Stimulated activated CD4-positive, alpha-beta T cell treated with anti-CD3 and anti-CD28 coated beads, Interleukin-4, amount 100 ng/mL, for 24 hours (primary cell): ENCODE results near the gene IKZF1.
A peak's percentile ranks its signal among the peaks of the same experiment; 100 is the strongest.

Experiments
- DNase-seq: peaks from one replicate; pipeline ENCODE4 v3.0.0-alpha.2; 2020

The IKZF1 gene

DNA sequence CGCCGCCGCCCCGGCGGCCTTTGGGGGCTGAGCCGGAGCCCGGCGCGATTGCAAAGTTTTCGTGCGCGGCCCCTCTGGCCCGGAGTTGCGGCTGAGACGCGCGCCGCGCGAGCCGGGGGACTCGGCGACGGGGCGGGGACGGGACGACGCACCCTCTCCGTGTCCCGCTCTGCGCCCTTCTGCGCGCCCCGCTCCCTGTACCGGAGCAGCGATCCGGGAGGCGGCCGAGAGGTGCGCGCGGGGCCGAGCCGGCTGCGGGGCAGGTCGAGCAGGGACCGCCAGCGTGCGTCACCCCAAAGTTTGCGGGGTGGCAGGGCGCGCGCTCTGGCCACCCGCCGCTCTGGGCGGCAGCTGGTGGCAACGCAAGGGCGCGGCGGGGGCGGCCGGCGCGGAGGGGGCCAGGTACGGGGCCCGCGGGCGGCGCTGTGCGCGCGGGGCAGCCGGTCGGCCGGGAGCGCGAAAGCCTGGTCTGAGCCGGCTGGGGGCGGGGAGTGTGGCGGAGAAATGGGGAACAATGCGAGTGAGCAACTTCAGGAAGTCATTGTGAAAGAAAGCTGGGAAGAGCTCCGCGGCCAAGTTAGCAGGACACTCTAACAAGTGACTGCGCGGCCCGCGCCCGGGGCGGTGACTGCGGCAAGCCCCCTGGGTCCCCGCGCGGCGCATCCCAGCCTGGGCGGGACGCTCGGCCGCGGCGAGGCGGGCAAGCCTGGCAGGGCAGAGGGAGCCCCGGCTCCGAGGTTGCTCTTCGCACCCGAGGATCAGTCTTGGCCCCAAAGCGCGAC, at the start of gene IKZF1:
IKZF1 (plus strand) TSS at position 588 of the 782 bp plus-strand sequence. CDS start 14,346 bp downstream, outside the sequence.
- peak; percentile 71 for DNase-seq

DNA sequence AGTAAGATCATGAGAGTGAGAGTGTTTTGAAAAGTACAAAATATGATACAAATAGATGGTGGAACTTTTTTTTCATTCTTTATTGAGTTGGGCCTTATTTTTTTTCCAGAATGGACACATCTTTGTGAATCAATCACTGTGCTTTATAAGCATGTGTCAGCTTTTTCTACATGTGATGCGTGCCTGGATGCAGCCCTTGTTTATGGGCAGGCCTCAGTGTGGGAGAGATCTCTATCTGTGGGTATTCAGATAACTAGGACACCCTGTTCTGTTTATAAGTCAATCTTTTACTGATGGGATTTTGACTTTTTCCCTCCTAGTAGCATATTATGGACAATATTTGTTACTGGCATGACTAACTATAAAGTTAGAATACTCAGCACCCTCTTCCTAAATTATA, 42.9 kb upstream of the IKZF1 start:
- DNase-seq: no peak

DNA sequence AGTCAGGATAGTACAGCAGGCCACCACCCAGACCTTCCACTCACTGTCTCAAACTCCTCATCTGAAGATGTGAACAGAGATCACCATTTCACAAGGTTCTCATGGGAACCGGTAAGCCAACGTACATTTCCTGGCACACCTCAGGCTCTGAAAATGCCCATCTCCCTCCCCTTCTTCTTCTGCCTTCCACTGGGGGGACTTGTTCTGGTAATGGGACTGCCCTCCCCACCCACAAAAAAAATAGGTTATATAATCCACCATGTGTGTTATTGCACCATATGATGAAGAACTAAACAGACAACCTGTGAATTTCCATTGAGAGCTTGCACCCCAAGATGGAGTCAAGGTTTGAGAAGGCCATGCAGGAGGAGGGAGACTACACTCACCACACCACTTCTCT, 42.1 kb upstream of the IKZF1 start:
- no peak for DNase-seq

GRCh38 chr7:50262916-50263690, 41.4 kb upstream of the IKZF1 start:
- no peak for DNase-seq

- peak; percentile 72 for DNase-seq
These were observed 39.6 kb upstream of the IKZF1 start for GRCh38 chr7:50264908-50265307.

DNA sequence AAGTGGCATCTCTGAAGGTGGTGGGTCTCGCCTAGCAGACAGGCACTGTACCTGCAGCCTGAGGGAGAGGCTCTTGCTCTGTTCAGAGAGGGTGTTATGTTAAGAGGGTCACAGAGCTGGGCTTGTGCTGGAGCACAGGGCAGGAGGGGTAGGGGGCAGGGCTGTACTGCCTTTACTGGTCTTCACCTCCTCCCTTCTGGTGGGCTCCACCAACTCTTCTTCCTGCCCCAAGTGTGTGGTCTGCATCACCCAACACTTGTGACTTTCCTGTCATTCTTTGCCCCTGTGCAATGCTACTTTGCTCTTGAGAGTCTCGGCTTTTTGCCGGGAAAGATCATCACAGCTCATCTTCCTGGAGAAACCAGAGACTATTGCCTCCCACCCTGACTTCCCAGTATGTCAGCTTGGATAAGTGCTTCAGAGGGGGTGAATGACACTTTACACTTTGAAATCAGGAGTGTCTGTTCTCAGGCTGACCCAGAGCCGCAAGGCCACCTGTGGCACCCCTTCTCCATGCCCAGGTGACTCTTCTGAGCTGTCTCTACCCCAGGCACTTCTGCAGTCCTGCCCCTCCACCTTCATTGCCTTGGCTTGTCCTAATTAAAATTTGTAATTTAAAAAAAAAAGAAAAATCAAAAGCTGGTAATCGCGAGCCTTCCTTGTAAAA, 38.4 kb upstream of the IKZF1 start:
- no peak for DNase-seq

- DNase-seq: peak; percentile 82
These were observed 37.7 kb upstream of the IKZF1 start for GRCh38 chr7:50266635-50267386.

- no peak for DNase-seq
These were observed 36.9 kb upstream of the IKZF1 start for GRCh38 chr7:50267525-50268041.

DNA sequence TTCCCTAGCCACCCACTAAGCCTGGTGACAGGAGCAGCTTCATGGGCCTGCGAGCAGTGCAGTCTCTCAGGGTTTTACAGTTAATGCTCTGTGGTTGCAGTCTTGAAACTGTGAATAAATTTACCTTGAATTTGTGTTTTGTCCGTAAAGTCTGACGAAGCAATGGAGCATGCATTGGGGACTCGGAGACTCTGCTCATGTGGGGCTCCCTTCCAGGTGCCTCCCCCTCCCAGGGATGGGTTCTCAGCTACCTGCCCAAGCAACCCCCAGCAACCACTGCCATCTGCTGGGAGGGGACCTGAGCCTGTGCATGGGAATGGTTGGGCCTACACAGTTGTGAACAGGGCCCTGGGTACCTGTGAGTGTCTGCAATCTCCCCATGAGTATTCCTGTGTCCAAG, 36.3 kb upstream of the IKZF1 start:
- no peak for DNase-seq

- no peak for DNase-seq
These were observed 35.5 kb upstream of the IKZF1 start for GRCh38 chr7:50268990-50269389.

GRCh38 chr7:50270531-50271018, 33.9 kb upstream of the IKZF1 start:
- DNase-seq: no peak

GRCh38 chr7:50272808-50273207, 31.7 kb upstream of the IKZF1 start:
- DNase-seq: no peak

DNA sequence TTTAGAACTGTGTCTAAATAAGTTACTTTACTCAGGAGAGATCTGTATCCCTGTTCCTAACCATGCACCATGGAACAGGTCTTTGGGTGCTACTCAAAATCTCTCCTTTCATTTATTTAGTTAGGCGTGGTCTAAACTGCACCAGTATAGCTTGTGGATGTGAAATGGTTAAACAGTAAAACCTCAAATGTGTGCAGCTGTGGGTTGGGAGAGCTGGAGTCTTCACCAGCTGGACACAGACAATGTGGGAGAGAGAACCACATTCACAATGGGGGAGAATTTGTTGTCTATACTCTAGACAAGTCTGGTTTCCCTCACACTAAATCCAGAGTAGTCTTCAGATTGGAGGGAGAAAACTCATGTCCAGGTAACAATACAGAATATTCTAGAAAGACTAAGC, 31.2 kb upstream of the IKZF1 start:
- no peak for DNase-seq

GRCh38 chr7:50273870-50274269, 30.6 kb upstream of the IKZF1 start:
- DNase-seq: no peak

- no peak for DNase-seq
These were observed 30.2 kb upstream of the IKZF1 start for GRCh38 chr7:50274361-50274760.

DNA sequence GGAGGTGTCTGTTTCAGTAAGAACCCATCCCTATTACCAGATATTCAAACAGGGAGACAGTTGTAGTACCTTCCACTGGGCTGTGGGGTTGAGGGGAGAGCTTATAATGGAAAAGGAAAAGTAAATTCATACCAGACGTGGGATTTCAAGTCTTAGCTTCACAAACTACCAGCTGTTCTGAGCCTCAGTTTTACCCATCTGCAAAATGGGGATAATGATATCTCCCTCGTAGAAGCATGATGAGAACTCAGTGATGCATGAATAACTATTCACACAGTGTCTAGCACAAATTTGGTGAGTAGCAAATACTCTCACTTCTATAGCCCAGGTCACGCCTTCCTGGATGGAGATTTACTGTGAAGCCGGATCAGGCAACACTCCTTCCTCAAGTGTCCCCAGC, 29.1 kb upstream of the IKZF1 start:
- no peak for DNase-seq

DNA sequence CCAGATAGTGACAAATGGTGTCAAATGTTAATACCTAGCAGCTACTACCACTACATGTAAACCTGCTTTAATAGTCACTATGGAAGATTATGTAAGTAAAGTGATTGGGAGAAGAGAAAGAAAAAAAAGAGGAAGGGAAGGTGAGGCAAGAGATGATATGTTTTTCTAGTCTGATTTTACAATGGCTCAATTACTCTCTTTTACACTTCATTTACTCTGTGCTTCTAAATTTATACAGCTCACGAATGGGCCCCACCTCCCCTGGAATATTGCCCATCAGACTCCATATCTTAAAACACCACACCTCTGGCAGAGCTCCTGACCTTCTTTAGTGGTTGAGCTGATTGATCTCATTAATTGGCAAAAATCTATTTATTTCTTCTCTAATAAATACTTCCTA, 28.0 kb upstream of the IKZF1 start:
- no peak for DNase-seq

- no peak for DNase-seq
These were observed 26.4 kb upstream of the IKZF1 start for GRCh38 chr7:50278120-50278519.

DNA sequence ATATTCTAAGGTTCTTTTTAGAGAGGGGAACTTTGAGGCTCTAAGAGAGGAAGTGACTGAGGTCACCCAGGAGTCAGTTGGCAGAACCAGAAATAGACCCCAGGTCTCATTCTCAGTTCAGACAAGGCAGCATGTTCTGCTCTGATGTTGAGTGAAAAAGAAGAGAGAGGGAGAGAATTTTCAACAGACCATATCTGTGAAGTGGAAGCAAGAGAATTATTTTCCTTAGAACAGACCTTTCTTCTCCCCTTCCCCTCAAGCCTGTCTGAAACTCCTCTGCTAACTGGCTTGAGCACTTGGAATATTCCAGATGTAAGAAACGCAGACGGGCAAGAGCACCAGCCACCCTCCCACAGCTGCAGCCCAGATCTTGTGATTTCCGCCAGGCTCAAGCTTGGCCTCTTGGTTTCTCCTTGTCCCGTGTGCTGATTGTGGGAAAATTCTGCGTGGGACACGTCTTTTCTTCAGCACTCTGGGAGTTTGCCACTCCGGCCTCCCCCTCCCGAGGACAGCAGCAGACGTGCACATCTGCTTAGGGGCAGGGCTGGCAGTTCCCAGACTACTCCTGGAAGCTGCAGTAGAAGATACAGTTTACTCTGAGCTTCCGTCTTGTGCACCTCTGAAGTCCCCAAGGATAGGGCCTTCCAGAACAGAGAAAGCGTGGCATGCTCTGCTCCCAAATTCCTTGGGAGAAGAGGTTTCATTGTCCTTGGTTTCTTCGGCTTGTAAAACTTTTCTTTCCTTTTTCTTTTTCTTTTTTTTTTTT, 22.7 kb upstream of the IKZF1 start:
- DNase-seq: no peak

DNA sequence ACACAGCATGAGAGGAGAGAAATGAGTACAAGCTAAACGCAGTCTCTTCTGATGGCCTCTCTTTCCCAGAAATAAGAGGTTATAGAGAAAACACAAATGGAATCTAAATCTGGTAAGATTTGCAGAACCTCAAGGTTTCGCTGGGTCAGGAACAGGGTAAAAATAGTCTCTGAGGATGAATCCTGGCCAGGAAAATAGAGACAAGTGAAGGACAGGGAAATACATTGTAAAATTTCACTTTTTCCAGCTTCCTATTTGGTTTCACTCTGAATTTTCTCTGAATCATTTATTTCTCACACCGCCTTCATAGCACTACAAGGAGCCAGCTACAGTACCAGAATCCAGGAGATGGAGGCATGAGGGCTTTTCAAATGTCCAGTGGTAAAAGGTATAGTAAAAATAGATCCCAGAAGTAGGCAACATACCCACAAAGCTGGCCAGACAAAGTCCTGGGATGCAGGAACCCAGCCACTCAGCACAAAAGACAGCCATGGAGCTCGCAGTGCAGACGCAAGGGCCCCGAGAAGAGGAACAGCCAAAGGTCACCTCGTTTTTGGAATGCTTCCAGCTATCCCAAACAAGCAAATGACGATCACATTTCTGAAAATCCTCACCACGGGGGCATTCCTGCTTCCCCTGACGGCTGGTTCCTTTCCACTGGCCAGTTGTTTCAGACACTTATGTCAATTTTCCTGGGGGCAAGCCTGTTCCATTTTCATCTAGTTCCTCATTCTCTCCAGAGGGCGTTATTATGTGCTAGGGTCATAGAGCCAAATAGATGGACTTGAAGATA, 21.5 kb upstream of the IKZF1 start:
- DNase-seq: no peak

DNA sequence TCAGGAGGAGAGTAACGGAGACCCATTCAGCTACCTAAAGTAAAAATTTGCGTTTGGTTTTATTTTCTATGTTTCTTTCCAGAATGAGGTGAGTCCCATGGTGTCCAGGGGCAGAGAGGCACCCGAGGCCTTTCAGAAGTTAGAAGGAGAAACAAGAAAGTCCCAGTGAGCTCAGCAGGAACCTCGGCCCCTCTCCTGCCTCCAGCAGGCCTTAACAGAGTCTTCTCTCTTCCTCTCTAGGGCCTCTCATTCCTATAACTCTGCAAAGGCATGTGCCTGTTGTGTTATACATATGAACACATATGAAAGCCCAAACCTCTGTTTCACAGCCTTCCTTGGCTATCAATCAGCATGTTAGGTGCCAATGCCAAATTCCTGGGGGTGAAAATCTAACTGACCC, 20.8 kb upstream of the IKZF1 start:
- no peak for DNase-seq
